Tibial nerve (tissue), 4 donors: Measurements from ENCODE around the gene ADPRH.

Source experiments
- CTCF ChIP-seq, 5 experiments: fragments of 200-600 bp in 3 of 5; fragments of 450-650 bp in 2 of 5; sonication (generic) in 3 of 5; IDR thresholded peaks; one replicate each; pipeline ENCODE4 v1.5.1; 2016 to 2019; ENCODE audit warnings: antibody characterized with exemption in 5 of 5, mild to moderate bottlenecking in 3 of 5, moderate library complexity in 2 of 5
- EP300 ChIP-seq, 2 donors: sonication (generic); formaldehyde crosslinking; IDR thresholded peaks; one replicate each; pipeline ENCODE4 v1.6.1; 2017; ENCODE audit warnings: antibody characterized with exemption in 2 of 2, mild to moderate bottlenecking in 1 of 2
- POLR2A ChIP-seq, 2 donors: fragments of 450-650 bp; IDR thresholded peaks; one replicate each; pipeline ENCODE4 v1.6.1; 2017; ENCODE audit warnings: antibody characterized with exemption in 2 of 2, mild to moderate bottlenecking in 2 of 2, moderate library complexity in 2 of 2

- TF ChIP-seq CTCF (IDR thresholded peaks at IDR 0.05): no peak
- TF ChIP-seq EP300 (IDR thresholded peaks at IDR 0.05): no peak
- no peak for TF ChIP-seq POLR2A (IDR thresholded peaks at IDR 0.05)
Observed at GRCh38 chr3:119595639-119596334, 16.5 kb downstream of the ADPRH start.
